Effector CD8-positive, alpha-beta T cell (primary cell): Measurements from ENCODE around the gene CLEC16A.

Experiments used
- DNase-seq: peaks from one replicate; lab custom pipeline; 2025; lab: John Stamatoyannopoulos, UW
- total RNA-seq, 4 experiments: gene quantifications; one replicate each; lab custom pipeline; 2026; lab: John Stamatoyannopoulos, UW

The CLEC16A gene, protein sequence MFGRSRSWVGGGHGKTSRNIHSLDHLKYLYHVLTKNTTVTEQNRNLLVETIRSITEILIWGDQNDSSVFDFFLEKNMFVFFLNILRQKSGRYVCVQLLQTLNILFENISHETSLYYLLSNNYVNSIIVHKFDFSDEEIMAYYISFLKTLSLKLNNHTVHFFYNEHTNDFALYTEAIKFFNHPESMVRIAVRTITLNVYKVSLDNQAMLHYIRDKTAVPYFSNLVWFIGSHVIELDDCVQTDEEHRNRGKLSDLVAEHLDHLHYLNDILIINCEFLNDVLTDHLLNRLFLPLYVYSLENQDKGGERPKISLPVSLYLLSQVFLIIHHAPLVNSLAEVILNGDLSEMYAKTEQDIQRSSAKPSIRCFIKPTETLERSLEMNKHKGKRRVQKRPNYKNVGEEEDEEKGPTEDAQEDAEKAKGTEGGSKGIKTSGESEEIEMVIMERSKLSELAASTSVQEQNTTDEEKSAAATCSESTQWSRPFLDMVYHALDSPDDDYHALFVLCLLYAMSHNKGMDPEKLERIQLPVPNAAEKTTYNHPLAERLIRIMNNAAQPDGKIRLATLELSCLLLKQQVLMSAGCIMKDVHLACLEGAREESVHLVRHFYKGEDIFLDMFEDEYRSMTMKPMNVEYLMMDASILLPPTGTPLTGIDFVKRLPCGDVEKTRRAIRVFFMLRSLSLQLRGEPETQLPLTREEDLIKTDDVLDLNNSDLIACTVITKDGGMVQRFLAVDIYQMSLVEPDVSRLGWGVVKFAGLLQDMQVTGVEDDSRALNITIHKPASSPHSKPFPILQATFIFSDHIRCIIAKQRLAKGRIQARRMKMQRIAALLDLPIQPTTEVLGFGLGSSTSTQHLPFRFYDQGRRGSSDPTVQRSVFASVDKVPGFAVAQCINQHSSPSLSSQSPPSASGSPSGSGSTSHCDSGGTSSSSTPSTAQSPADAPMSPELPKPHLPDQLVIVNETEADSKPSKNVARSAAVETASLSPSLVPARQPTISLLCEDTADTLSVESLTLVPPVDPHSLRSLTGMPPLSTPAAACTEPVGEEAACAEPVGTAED
- 40.7 to 60.9 (median 56.6) reads per million in 4 experiments for total RNA-seq

DNA sequence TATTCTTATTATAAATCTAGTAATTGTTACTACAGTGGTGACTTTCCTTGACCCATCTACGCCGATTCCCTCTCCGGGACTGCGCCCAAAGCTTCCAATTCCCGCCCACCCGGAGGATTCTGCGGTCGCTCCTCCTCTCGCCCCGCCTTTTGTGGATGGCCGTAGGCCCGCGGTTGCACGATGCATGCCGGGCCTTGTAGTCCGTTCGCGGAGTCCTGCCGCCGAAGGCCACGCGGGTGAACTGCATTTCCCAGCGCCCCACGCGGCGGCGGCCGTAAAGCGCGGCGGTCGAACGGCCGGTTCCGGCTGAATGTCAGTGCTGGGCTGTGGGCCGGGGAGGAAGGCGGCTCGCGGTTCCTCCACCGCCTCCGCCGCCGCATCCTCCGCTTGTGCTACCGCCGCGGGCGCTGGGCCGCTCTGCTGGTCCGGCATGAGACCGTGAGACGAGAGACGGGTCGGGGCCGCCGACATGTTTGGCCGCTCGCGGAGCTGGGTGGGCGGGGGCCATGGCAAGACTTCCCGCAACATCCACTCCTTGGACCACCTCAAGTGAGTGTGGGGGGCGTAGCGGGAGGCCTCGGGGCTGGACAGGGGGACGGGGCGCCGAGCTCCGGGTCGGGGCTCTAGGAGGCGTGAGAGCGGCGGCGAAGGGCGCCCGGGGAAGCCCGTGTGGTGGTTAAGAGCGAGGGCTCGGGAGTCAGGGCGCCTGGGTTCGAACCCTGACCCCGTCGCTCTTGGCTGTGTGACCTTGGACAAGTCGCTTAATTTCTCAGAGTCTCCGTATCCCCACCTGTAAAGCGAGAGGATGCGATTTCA is at the start of gene CLEC16A:
CLEC16A (plus strand) TSS at position 316 of the 816 bp plus-strand sequence; CDS start at position 470, 154 bp downstream.
- peak; percentile 92 for DNase-seq

DNA sequence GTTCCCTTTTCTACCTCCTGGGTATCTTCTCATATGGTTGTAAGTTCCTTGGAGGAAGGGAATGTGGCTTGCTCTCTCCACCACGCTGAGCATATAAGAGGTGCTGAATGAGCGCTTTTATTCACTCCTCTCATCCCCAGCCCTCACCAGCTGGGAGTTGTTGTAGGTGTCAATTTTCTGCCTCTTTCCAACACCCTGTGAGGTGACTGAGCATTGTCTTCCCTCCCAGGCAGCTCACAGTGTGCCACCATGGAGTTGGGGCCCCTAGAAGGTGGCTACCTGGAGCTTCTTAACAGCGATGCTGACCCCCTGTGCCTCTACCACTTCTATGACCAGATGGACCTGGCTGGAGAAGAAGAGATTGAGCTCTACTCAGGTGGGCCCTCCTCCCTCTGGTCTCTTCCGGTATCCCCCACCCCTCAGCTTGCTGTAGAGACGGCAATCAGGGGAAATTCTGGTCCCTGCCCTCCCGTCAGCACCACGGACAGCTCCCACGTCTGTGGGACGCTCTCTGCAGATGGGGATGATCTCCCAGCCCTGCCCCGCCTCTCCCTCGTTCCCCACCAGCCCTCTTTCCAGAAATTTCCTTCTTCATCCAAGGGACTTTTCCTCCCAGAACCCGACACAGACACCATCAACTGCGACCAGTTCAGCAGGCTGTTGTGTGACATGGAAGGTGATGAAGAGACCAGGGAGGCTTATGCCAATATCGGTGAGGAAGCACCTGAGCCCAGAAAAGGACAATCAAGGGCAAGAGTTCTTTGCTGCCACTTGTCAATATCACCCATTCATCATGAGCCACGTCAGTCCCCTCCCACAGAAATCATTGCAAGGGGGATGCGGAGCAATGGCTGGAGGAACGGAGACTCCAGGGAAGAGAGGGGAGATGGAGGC is 49.1 kb upstream of the CLEC16A start:
- DNase-seq = no peak

DNA sequence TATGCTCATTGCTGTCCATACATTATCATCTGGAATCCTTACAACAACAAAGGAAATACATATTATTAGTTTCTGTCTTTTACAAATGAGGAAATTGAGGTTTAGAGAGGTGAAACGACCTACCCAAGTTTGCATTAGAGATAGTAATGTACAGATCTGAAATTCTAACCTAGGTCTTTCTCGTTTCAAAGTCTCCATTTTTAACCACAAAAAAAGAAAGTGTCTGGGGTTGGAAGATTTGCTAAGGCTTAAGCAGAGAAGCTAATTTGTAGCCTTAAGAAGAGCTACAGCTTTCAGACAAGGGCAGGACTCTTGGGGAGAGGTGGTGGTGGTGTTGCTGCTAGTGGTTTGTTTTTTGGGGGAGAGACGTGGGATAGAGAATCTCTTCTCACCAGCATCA is 48.2 kb upstream of the CLEC16A start:
- DNase-seq = no peak

DNA sequence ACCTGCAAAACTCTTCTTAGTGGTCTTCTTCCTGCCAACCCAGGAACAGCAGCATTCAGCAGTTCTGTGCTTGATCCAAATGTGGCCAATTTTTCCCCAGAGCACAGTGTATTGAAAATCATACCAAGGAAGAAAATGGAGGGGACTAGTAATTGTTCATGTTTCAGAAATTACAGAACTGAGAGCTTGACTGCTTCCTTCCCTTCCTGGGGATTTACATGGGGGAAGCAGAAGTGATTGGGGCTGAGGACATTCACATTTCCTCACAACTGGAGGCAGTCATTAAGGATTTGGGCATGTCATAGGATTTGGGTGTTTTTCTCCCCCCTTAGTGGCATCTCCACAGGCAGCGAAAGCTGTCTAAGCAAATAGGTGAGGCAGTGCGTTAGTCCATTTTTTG is 47.6 kb upstream of the CLEC16A start:
- DNase-seq = no peak

DNA sequence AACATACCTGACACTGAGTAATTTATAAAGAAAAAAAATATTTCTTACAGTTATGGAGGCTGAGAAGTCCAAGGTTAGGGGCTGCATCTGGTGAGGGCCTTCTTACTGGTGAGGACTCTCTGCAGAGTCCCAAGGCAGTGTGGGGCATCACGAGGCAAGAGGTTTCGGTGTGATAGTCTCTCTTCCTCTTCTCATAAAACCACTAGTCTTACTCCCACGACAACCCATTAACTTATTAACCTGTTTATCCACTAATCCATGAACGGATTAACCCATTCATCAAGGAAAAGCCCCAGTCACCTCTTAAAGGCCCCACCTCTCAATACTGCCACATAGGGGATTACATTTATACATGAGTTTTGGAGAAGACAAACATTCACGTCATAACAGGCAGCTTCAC is 47.2 kb upstream of the CLEC16A start:
- DNase-seq = no peak

DNA sequence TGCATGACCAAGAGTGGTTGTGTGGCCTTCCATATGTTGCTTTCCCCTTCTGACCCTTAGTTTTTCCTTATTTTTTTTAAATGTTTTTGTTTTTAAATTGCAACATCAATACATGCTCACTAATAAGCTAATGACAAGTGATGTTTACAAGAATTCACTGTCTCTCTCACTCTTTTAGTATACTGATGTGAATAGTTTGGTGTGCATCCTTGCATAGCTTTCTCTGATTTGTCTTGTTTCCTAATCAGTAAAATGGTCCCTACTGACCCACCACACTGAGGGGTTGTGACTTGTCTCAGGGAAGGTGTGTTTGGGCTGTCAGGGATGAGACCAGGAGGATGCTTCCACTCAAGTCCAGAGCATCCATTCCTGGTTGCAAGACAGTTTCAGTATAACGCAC is 41.4 kb upstream of the CLEC16A start:
- no peak for DNase-seq

DNA sequence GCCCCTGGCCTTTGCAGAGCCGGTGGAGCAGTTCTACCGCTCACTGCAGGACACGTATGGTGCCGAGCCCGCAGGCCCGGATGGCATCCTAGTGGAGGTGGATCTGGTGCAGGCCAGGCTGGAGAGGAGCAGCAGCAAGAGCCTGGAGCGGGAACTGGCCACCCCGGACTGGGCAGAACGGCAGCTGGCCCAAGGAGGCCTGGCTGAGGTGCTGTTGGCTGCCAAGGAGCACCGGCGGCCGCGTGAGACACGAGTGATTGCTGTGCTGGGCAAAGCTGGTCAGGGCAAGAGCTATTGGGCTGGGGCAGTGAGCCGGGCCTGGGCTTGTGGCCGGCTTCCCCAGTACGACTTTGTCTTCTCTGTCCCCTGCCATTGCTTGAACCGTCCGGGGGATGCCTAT is 37.9 kb upstream of the CLEC16A start:
- DNase-seq = no peak

DNA sequence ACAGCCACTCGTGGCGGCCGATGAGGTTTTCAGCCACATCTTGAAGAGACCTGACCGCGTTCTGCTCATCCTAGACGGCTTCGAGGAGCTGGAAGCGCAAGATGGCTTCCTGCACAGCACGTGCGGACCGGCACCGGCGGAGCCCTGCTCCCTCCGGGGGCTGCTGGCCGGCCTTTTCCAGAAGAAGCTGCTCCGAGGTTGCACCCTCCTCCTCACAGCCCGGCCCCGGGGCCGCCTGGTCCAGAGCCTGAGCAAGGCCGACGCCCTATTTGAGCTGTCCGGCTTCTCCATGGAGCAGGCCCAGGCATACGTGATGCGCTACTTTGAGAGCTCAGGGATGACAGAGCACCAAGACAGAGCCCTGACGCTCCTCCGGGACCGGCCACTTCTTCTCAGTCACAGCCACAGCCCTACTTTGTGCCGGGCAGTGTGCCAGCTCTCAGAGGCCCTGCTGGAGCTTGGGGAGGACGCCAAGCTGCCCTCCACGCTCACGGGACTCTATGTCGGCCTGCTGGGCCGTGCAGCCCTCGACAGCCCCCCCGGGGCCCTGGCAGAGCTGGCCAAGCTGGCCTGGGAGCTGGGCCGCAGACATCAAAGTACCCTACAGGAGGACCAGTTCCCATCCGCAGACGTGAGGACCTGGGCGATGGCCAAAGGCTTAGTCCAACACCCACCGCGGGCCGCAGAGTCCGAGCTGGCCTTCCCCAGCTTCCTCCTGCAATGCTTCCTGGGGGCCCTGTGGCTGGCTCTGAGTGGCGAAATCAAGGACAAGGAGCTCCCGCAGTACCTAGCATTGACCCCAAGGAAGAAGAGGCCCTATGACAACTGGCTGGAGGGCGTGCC is 37.2 kb upstream of the CLEC16A start:
- no peak for DNase-seq

DNA sequence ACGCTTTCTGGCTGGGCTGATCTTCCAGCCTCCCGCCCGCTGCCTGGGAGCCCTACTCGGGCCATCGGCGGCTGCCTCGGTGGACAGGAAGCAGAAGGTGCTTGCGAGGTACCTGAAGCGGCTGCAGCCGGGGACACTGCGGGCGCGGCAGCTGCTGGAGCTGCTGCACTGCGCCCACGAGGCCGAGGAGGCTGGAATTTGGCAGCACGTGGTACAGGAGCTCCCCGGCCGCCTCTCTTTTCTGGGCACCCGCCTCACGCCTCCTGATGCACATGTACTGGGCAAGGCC is 36.7 kb upstream of the CLEC16A start:
- no peak for DNase-seq

DNA sequence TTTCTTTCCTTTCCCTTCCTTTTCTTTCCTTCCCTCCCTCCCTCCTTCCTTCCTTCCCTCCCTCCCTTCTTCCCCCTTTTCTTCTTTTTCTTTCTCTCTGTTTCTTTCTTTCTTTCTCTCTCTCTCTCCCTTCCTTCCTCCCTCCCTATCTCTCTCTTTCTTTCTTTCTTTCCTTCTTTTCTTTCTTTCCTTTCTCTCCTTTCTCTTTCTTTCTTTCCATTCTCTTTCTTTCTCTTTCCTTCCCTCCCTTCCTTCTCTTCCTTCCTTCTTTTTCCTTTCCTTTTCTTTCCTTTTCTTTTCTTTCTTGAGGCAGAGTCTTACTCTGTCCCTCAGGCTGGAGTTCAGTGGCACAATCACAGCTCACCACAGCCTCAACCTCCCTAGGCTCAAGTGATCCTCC is 33.1 kb upstream of the CLEC16A start:
- no peak for DNase-seq

DNA sequence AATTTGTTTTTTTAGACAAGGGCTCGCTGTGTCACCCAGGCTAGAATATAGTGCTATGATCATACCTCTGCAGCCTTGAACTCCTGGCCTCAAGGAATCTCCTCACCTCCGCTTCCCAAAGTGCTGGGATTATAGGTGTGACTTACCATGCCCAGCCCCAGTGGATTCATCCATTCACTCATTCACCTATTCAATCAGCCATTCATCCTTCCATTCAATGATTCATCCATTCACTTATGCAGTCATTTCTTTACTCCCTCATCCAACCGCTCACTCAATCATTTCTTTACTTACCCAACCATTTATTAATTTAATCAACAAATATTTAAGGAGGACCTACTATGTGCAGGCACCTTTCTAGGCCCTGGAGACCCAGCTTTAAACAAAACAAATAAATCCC is 27.8 kb upstream of the CLEC16A start:
- DNase-seq = no peak

DNA sequence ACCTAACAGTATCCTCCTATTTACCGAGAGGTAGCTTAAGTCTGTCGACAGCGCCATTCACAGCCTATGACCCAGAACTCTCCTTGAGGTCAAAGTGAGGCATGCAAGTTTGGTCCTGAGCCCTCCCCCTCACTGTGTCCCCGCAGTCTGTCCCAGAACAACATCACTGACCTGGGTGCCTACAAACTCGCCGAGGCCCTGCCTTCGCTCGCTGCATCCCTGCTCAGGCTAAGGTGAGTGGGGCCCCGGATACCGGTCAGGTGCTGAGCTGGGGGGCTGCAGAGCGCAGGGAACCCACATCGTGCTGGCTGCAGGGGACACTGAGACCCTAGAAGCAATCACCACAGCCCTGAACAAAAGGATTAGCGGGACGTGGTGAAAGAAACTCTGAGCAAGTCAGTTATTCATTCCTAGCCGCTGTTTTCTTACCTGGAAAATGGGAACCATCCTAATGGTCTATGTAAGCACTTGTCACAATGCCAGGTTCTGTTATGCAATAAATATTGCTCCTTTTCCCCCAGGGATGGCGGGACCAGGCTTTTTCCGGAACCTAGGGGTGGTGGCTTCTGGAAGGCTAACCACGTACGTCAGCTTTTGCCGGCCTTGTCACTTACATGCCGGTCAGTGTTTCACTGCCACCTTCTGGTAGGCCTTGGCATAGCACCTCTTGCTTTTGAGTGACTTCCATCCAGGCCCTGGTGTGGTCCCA is 25.9 kb upstream of the CLEC16A start:
- peak; percentile 63 for DNase-seq

DNA sequence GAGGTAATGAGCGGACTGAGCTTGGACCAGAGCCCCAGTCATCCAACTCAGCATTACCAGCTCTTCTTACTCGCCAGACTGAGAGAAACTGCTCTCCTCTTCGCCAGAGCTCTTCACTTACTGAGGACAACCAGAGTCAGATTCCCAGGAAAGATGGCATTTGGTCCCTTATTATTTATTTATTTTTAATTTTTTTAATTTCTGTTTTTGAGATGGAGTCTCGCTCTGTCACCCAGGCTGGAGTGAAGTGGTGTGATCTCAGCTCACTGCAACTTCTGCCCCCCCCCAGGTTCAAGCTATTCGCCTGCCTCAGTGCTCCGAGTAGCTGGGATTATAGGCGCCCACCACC is 25.4 kb upstream of the CLEC16A start:
- DNase-seq = no peak

DNA sequence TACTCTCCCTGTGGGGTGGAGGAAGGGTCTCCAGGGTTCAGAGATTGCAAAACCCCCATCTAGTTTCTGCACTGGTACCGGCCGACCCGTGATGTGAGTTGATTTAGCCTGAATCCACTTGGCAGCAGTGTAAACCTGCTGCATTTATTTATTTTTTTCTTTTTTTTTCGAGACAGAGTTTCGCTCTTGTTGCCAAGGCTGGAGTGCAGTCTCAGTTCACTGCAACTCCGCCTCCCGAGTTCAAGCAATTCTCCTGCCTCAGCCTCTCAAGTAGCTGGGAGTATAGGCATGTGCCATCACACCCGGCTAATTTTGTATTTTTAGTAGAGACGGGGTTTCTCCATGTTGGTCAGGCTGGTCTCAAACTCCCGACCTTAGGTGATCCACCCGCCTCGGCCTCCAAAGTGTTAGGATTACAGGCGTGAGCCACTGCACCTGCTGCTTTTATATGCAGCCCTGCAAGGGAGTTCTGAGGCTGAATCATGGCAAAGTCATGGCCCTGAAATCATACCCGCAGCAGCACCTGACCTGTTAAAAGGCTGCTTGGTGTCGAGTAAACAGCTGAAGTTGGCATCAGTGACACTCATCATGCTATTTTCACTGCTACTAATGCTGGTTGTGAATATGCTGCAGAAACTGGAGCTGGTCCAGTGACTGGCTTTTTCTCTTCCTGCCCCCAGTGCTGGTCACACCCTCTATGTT is 23.5 kb upstream of the CLEC16A start:
- DNase-seq = no peak

DNA sequence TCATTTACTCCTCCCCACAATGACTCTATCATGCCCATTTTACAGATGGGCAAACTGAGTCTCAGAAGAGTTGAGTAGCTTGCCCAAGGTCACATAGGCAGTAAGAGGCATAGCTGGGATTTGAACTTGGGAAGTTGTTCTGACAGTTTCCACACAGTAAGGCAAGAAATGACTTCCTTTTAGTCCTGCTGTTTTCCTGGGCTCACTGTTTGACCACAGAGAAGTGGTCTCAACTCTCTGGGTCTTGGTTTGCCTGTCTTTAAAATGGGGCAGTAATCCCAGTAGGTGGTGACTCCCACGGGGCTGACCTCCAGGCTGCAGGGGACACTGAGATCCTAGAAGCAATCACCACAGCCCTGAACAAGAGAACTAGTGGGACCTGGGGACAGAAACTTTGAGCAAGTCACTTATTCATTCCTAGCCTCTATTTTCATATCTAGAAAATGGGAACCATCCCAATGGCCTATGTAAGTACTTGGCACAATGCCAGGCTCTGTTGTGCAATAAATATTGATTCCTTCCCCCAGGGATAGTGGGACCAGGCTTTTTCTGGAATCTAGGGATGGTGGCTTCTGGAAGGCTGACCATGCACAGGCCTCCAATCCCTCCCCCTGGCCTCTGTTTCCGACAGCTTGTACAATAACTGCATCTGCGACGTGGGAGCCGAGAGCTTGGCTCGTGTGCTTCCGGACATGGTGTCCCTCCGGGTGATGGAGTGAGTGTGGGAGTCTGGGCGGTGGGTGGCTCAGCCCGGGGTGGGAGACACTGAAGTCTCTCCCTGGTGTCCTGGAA is 22.6 kb upstream of the CLEC16A start:
- DNase-seq = no peak

DNA sequence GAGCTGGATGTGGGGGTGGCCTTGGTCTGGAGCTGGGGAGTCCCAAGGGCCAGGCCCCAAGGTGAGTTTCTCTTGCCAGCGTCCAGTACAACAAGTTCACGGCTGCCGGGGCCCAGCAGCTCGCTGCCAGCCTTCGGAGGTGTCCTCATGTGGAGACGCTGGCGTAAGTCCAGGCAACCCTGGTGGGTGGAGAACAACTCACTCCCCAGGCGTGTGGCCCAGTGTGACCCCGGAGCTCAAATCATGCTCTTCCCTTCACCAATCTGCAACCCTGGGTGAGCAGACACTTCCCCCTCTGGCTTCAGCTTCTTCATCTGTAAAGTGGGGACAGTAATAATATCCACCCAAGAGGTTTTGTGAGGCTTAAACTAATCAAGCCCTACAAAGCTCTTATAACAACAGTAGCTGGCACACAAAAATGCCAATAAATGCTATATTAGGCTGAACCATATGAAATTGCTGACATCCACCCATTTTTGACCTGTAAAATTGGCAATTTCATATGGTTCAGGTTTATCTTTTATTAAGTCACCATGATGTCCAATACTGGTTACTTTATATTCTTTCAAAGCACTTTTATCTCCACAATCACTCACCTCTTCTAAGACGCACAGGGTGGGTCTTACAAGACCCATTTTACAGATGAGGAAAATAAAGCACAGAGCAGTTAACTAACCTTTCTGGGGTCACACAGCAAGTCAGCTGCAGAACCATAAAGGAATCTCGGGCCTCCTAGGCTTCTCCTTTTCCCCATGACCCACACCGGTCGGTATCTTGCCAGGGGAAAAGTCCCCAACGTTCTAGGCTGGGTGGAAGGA is 21.8 kb upstream of the CLEC16A start:
- DNase-seq = no peak

DNA sequence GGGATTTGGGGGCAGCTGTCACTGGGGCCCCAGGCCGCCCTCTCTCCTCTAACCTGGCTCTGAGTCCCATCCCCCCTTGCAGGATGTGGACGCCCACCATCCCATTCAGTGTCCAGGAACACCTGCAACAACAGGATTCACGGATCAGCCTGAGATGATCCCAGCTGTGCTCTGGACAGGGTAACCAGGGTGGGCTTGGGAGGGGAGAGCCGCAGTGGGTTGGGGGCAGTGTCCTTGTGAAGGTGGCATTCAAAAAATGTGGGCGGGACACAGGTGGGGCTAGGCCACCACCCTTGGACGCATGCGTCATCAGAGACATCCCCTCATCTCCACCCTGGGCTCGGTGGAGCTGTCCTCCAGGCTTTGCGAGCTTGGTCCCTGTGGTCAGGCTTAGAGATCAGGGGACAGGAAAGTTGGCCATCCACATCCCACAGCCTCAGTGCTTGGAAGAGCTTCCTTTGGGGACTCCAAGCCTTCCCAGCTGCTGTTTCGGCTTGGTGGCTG is 21.2 kb upstream of the CLEC16A start:
- no peak for DNase-seq
